NCI-H524 treated with DMSO at 0.1 percent for 48 hours (cell line): ENCODE results near the gene RPSA.
"Not testable (repeated sequence)": the region's sequence is repeated elsewhere in the genome, so short reads cannot be mapped to it uniquely, and the experiment has no call there.

Source experiments
- DNase-seq: peaks from one replicate; lab custom pipeline; 2025; lab: John Stamatoyannopoulos, UW

The RPSA gene

GRCh38 chr3:39388741-39389248 lies 17.7 kb upstream of the RPSA start:
- DNase-seq: no peak

GRCh38 chr3:39390181-39390580 lies 16.3 kb upstream of the RPSA start:
- DNase-seq: no peak

- no peak for DNase-seq
Measured at GRCh38 chr3:39396690-39397089, 9.8 kb upstream of the RPSA start.

GRCh38 chr3:39398700-39399099 lies 7.8 kb upstream of the RPSA start:
- DNase-seq: no peak

- DNase-seq: no peak
Measured at GRCh38 chr3:39401983-39402382, 4.5 kb upstream of the RPSA start.

GRCh38 chr3:39404943-39405686 lies 1.4 kb upstream of the RPSA start:
- no peak for DNase-seq

- DNase-seq: no peak
Measured at GRCh38 chr3:39405687-39406367, 693 bp upstream of the RPSA start.

GRCh38 chr3:39407259-39407629 lies 724 bp downstream of the RPSA start:
- no peak for DNase-seq

GRCh38 chr3:39407773-39408492 lies 1.4 kb downstream of the RPSA start:
- DNase-seq: no peak

GRCh38 chr3:39408493-39409372 lies 2.2 kb downstream of the RPSA start:
- no peak for DNase-seq

GRCh38 chr3:39409514-39410136 lies 3.1 kb downstream of the RPSA start:
- DNase-seq: no peak

GRCh38 chr3:39410893-39411292 lies 4.4 kb downstream of the RPSA start:
- no peak for DNase-seq

- DNase-seq: no peak
Measured at GRCh38 chr3:39412668-39413260, 6.2 kb downstream of the RPSA start.

GRCh38 chr3:39413691-39414420 lies 7.3 kb downstream of the RPSA start:
- no peak for DNase-seq

- no peak for DNase-seq
Measured at GRCh38 chr3:39414421-39414907, 7.9 kb downstream of the RPSA start.

GRCh38 chr3:39415302-39415701 lies 8.8 kb downstream of the RPSA start:
- not testable (repeated sequence) for DNase-seq

GRCh38 chr3:39415983-39416382 lies 9.5 kb downstream of the RPSA start:
- DNase-seq: no peak

- DNase-seq: not testable (repeated sequence)
Measured at GRCh38 chr3:39416998-39417397, 10.5 kb downstream of the RPSA start.

GRCh38 chr3:39418556-39419225 lies 12.2 kb downstream of the RPSA start:
- not testable (repeated sequence) for DNase-seq
